SK-N-SH (cell line): ENCODE results near the gene ITGA4. TPM values are rescaled to one million over a fixed set of nuclear protein-coding genes. Genes with fewer than 3 reads are reported as not detected.

Experiments used
- CHD2 ChIP-seq: fragments of 150-350 bp; IDR thresholded peaks from 2 replicates; pipeline ENCODE4 v1.6.1; 2018; ENCODE audit warnings: low read length; ENCODE audit not compliant: partially characterized antibody
- GABPA ChIP-seq: IDR thresholded peaks from 2 replicates; pipeline ENCODE4 v1.4.0; 2012; ENCODE audit warnings: low read depth, mild to moderate bottlenecking
- RAD21 ChIP-seq: IDR thresholded peaks from 2 replicates; pipeline ENCODE4 v1.6.1; 2012; ENCODE audit warnings: mild to moderate bottlenecking, low read length
- RXRA ChIP-seq: IDR thresholded peaks from 2 replicates; pipeline ENCODE4 v1.4.0; 2012; ENCODE audit warnings: low read depth, mild to moderate bottlenecking, borderline replicate concordance
- TAF1 ChIP-seq: IDR thresholded peaks from 2 replicates; pipeline ENCODE4 v1.6.1; 2012; ENCODE audit warnings: low read depth, mild to moderate bottlenecking, low read length, moderate library complexity, borderline replicate concordance
- polyA plus RNA-seq, 3 experiments: library from polyadenylated mRNA; depleted of rRNA; stranded (reverse); fragments of >200 nt; gene quantifications; 2 replicates each; pipeline ENCODE4 v1.2.3, GENCODE V29; 2012
- TF ChIP-seq, protein P1 (sequence below): IDR thresholded peaks from 2 replicates; pipeline ENCODE4 v1.6.1; 2012; ENCODE audit warnings: mild to moderate bottlenecking, low read depth, low read length, moderate library complexity
- TF ChIP-seq, protein P2 (sequence below): fragments of 200-600 bp; sonication (generic); IDR thresholded peaks from 2 replicates; pipeline ENCODE4 v1.6.1; 2017; ENCODE audit warnings: antibody characterized with exemption, mild to moderate bottlenecking, moderate library complexity

Gene ITGA4
- polyA plus RNA-seq, 1 of the 3 experiments (the other 2 are of a cell fraction): 10.5 TPM

DNA sequence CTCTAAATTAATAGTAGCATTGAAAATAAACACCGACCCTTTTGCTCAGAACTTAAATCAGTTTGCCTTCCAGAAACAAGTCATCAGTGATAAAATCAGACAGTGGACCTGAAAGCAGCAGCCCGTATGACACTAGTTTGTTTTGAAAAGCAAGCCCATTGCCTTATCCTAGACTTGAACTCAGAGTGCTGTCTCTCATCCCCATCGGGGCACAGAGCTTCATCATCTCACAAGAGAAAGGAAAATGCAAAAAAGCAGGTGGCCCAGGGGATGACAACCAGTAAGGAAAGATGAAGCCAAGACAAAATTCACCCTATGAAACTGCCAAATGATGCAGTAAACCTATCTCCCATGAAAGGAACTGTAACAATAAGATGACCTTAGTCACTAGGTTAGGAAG is 128.5 kb downstream of the ITGA4 start (continued):
- TF ChIP-seq, protein P1, sequence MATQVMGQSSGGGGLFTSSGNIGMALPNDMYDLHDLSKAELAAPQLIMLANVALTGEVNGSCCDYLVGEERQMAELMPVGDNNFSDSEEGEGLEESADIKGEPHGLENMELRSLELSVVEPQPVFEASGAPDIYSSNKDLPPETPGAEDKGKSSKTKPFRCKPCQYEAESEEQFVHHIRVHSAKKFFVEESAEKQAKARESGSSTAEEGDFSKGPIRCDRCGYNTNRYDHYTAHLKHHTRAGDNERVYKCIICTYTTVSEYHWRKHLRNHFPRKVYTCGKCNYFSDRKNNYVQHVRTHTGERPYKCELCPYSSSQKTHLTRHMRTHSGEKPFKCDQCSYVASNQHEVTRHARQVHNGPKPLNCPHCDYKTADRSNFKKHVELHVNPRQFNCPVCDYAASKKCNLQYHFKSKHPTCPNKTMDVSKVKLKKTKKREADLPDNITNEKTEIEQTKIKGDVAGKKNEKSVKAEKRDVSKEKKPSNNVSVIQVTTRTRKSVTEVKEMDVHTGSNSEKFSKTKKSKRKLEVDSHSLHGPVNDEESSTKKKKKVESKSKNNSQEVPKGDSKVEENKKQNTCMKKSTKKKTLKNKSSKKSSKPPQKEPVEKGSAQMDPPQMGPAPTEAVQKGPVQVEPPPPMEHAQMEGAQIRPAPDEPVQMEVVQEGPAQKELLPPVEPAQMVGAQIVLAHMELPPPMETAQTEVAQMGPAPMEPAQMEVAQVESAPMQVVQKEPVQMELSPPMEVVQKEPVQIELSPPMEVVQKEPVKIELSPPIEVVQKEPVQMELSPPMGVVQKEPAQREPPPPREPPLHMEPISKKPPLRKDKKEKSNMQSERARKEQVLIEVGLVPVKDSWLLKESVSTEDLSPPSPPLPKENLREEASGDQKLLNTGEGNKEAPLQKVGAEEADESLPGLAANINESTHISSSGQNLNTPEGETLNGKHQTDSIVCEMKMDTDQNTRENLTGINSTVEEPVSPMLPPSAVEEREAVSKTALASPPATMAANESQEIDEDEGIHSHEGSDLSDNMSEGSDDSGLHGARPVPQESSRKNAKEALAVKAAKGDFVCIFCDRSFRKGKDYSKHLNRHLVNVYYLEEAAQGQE: no peak
- TF ChIP-seq, protein P2, sequence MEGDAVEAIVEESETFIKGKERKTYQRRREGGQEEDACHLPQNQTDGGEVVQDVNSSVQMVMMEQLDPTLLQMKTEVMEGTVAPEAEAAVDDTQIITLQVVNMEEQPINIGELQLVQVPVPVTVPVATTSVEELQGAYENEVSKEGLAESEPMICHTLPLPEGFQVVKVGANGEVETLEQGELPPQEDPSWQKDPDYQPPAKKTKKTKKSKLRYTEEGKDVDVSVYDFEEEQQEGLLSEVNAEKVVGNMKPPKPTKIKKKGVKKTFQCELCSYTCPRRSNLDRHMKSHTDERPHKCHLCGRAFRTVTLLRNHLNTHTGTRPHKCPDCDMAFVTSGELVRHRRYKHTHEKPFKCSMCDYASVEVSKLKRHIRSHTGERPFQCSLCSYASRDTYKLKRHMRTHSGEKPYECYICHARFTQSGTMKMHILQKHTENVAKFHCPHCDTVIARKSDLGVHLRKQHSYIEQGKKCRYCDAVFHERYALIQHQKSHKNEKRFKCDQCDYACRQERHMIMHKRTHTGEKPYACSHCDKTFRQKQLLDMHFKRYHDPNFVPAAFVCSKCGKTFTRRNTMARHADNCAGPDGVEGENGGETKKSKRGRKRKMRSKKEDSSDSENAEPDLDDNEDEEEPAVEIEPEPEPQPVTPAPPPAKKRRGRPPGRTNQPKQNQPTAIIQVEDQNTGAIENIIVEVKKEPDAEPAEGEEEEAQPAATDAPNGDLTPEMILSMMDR: no peak
- no peak for TF ChIP-seq RXRA
- TF ChIP-seq GABPA: no peak
- no peak for TF ChIP-seq TAF1
- no peak for TF ChIP-seq CHD2
- TF ChIP-seq RAD21: no peak

Other genes with a start within 250 kb of the ITGA4 start
- 0.05 and 0.07 TPM in 2 replicates for gene CERKL, start 199.7 kb downstream of the ITGA4 start, polyA plus RNA-seq (2012; rRNA removed)
- 0.02 and 0.03 TPM in 2 replicates for gene NEUROD1, start 223.1 kb downstream of the ITGA4 start, polyA plus RNA-seq (2012; rRNA removed)